CD4-positive, alpha-beta T cell treated with Interleukin-15 for 1 hour (primary cell): ENCODE data around the gene KY.

ENCODE experiments used
- DNase-seq: peaks from one replicate; pipeline ENCODE4 v3.0.0-alpha.2; 2020

KY gene

DNA sequence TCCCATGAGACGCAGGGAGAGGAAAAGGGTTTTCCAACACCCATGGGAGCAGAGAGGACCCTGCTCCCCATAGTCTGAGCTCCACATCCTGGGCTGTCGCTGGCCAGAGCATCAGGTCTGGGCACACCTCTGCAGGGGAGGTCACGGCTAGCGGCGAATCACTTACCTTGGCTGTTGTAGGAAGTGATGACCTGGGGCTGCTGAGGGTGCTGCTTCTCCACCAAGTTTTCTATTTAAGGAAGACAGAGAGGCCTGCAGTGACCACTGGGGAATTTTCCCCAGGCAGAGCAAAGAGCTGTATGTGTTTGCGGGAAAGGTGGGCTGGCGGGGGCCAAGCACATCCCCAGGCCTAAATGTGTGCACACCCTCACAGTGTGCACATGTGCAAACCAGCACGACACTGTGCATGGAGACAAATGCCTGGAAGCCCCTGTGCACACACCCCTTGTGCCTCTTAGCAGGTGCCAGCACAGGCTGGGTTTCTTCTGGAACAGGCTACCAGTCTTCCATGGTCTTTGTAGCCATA lies 7.6 kb downstream of the KY start:
- no peak for DNase-seq

DNA sequence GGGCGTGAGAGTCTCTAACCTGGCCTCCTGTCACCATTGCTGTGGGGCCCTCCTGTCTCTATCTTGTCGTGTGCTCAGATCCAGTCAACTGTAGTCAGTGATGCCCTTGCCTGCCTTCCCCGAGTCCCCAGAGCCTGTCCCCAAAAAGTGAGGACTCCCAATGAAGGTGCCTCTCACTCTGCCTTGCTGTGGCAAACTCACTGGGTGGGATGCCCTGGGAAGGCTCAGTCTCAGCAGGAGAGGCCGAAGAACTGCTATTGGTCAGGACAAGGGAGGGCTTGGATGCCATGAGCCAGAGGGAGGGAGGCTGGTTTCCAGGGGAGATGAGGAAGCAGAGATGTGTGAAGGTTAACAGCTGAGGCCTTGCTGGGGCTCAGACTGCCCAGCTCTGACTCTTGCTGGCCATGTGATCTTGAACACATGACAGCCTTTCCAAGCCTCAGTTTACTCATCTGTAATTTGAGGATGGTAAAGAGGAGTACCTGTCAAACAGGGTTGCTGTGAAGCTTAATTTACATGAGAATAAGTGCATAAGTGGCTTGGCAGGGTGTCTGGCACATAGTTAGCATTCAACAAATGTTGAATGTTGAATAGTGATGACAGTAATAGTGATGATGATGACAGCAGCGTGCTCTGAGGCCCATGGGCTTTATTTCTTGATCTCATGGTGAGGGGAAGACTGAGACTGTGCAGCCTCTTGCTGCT lies 8.2 kb downstream of the KY start:
- DNase-seq, result no peak

DNA sequence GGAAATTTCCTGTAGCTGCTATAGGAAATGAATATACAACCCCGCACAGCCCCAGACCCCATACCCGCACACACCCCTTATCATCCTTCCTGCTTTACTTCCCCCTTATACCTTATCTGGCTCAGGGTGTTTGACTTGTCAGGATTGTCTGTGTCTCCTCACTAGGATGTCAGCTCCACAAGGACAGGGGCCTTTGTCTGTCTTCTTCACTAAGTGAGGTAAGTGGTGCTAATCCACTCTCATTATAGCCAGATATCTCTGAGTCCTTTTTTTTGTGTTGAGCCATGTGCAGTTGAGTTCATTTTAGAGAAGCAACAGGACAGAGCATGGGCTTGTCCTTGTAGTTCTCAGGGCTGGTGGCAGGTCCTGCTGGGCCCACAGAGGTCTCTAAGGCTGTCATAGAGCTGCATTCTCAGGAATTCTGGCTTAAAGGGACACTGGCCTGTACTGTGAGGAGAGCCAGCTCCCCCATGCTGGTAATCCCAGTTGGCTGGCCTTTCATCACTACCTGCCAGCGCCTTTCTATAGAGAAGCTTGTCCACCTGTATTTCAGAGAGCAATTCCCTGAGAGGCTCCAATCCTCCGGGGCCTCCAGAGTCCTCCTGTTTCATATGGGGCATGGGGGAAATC lies 9.0 kb downstream of the KY start:
- no peak for DNase-seq

DNA sequence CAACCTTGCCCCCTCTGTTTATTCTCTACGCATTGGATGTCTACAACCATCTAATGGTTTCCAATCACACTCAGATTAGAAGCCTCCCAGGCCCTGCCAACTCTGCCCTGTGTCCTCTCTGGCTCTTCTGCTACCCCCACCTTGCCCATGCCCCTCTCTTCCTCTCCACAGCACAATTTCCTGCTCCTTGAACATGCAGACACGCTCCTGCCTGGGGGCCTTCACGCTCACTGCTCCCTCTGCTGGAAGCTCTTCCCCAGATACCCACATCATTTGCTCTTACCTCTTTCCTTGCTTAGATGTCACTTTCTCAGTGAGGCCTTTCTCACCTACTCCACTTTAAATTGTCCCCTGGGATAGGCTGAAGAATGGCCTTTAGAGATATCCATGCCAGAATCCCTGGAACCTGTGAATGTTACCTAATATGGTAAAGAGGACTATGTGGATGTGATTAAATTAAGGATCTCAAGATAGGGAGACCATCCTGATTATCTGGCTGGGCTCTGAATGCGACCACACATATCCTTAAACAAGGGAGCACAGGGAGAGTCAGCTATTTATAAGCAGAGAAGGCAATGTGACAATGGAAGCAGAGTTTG lies 9.9 kb downstream of the KY start:
- DNase-seq, result peak; percentile 23

GRCh38 chr3:134640378-134640777 lies 10.4 kb downstream of the KY start:
- no peak for DNase-seq

- no peak for DNase-seq
Observed at GRCh38 chr3:134638385-134639030, 12.3 kb downstream of the KY start.

- DNase-seq, result no peak
Observed at GRCh38 chr3:134636406-134636805, 14.4 kb downstream of the KY start.

DNA sequence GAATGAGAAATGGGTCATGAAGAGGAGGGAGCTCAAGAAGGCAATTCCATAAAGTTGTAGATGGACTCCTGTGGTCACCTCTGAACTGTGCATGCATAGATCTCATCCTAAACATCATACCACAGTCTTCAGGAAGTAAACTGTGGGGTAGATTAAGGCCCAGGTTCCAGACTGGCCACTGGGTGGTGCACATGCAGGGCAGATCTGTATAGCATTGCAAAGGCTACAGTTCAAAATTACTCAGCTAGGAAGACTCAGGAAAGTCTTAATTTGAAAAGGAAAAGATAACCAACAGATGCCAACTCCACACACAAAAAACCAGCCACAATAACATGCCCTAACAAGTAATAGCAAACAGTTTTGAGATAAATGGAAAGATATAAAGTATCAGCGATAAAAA lies 20.3 kb downstream of the KY start:
- DNase-seq, result no peak

- DNase-seq, result no peak
Observed at GRCh38 chr3:134628884-134629283, 21.9 kb downstream of the KY start.

- DNase-seq, result no peak
Observed at GRCh38 chr3:134627831-134628230, 23.0 kb downstream of the KY start.

GRCh38 chr3:134625885-134626741 lies 24.7 kb downstream of the KY start:
- no peak for DNase-seq

GRCh38 chr3:134625462-134625861 lies 25.4 kb downstream of the KY start:
- DNase-seq, result no peak

DNA sequence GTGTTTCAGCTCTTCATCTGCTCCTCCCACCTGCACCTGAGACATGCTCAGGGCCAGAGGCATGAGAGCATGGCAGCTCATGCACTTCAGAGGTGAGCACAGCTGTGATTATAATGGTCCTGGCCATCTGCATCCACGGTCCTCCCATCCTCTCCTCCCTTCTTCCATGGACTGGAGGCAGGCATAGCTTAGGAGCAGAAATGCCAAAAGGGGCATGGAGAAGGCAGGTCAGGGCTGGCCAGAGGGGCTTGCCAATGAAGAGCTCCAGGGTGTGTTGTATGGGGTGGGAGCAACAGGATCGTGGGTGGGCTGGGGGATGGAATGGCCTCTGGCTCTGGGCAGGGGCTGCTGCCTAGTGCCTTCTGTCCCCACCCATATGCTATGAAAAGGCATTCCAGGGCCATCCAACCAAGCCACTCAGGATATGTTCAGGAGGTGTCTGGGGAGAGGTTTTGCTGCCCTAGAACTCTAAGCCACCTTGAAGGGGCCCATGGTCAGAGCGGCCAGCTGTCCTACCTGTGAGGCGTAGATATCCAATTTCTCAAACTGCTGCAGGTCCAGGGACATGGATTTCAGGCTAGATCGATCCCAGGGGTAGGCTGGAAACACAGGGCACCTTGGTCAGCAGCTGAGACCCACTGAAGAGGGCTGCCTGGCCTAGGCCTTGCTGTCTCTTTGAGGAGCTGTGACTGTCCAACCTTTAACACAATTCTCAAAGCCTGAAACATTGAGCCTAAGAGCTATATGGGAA lies 26.1 kb downstream of the KY start:
- no peak for DNase-seq

- DNase-seq, result no peak
Observed at GRCh38 chr3:134623615-134624245, 27.1 kb downstream of the KY start.

DNA sequence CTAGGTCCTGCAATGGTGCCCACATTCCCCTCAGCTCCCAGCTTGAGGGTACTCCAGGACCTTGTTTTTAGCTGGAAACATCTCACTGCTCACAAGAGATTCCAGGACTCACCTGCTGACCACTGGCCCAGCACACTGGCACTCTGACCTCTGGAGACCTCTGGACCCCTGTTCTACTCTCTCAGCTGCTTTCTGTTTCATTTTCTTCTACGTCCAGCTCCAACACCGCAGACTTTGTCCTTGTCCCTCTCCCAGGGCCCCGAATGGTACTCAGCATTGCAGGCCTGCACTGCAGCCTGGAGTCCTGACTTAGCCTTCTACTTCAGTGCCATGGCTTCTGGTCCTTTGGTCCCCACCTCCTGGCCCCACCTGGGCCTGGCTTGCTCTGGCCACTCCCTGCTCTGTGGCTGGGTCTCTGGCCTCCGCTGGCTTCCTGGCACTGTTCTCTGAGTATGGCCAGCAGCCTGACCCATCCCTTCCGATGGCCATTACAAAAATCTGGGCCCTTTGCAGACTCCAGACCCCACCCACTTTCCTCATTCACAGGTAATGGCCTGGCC lies 27.9 kb downstream of the KY start:
- no peak for DNase-seq

DNA sequence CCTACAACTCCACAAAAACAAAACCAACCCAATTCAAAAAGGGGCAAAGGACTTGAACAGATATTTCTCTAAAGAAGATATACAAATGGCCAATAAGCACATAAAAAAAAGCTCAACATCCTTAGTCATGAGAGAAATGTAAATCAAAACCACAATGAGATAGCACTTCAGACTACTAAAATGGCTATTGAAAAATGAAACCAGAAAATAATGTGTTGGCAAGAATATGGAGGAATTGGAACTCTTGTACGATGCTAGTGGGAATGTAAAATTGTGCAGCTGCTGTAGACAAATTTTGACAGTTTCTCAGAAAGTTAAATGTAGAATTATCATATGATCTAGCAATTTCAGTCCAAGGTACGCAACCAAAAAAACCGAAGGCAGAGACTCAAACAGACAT lies 29.0 kb downstream of the KY start:
- DNase-seq, result no peak

DNA sequence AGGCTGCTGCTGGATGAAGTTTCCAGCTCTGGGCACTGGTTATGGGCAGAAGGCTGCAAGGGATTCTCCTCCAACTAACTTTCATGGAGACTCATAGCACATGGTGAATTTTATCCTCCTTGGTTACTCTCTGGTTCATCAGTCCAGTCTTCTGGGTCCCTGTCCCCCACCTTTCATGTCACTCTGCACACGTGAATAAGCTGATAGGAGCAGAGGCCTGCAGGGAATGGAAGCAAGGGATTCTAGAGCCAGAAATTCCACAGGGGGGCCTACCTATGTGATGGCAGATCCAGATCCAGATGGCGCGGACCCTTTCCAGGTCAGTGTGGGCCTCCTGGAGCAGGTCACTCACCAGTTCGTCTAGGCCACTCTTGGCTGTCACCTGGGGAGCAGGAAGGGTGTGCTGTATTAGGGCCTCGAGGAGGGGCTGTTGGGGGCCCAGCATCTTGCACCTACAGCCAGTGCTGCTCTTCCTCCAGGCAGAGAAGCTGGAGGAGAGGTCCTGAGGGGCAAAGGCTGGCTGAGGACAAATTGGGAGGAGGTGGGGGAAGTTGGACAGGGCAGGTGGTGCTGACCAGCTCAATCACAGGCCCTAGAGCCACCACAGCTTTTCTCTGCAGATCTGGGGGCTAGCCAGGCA lies 30.2 kb downstream of the KY start:
- no peak for DNase-seq

- DNase-seq, result no peak
Observed at GRCh38 chr3:134619884-134620445, 30.9 kb downstream of the KY start.

DNA sequence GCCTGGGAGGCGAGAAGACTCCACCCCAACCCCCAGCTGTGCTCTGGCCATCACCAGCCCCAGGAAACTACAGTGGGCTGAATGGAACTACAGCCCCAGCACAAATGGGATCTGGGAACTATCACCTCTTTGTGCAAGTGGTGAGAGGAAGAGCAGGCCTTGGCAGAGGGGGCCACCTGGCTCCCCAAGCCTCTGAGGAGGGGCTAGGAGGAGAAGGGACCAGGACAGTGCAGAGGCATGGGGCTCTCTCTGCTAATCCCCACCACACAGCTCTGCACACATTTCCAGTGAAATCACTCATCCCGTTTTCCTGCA lies 31.6 kb downstream of the KY start:
- DNase-seq, result no peak

GRCh38 chr3:134618478-134619300 lies 32.1 kb downstream of the KY start:
- DNase-seq, result no peak
